Loucy (cell line): ENCODE measurements around the gene LRRN4CL.
"Not testable (repeated sequence)": the region's sequence is repeated elsewhere in the genome, so short reads cannot be mapped to it uniquely, and the experiment has no call there.

Source experiments
- CTCF ChIP-seq: fragments of 200-600 bp; sonication (generic); conservative IDR thresholded peaks from 2 replicates; pipeline ENCODE4 v1.5.1; 2014; ENCODE audit warnings: mild to moderate bottlenecking, antibody characterized with exemption, low read length
- EZH2phosphoT487 ChIP-seq: fragments of 200-600 bp; IDR thresholded peaks from 2 replicates; pipeline ENCODE4 v1.6.1; 2018; ENCODE audit warnings: antibody characterized with exemption, mild to moderate bottlenecking, moderate library complexity, borderline replicate concordance

GRCh38 chr11:62675415-62675814, 13.9 kb downstream of the LRRN4CL start:
- TF ChIP-seq CTCF, EZH2phosphoT487: not testable (repeated sequence)
